Liver (tissue), 3 donors: ENCODE measurements around the gene NYAP2.

ENCODE experiments used
- ATF3 ChIP-seq: IDR thresholded peaks from 2 replicates; pipeline ENCODE4 v1.6.1; 2016; ENCODE audit warnings: antibody characterized with exemption
- CTCF ChIP-seq: fragments of 150-350 bp; IDR thresholded peaks from 2 replicates; pipeline ENCODE4 v1.5.1; 2017; ENCODE audit warnings: improper control_type of control experiment, low read depth, low read length; ENCODE audit not compliant: missing input control
- GABPA ChIP-seq, 2 donors: IDR thresholded peaks in 1 of 2; conservative IDR thresholded peaks in 1 of 2; 2 replicates each; pipeline ENCODE4 v1.6.1; 2016; ENCODE audit warnings: antibody characterized with exemption in 2 of 2, mild to moderate bottlenecking in 1 of 2, moderate library complexity in 1 of 2
- JUND ChIP-seq, 2 donors: IDR thresholded peaks; 2 replicates each; pipeline ENCODE4 v1.6.1; 2016; ENCODE audit warnings: antibody characterized with exemption in 2 of 2
- MAX ChIP-seq: IDR thresholded peaks from 2 replicates; pipeline ENCODE4 v1.6.1; 2016; ENCODE audit warnings: antibody characterized with exemption
- donor health status: healthy.
- donor health status: healthy.

GRCh38 chr2:225488743-225489142 lies 89.2 kb downstream of the NYAP2 start:
- no peak for TF ChIP-seq ATF3
- TF ChIP-seq CTCF = no peak
- TF ChIP-seq GABPA (IDR thresholded peaks at IDR 0.05 in 1 of 2, conservative IDR thresholded peaks at IDR 0.05 in 1 of 2) = no peak
- no peak for TF ChIP-seq MAX
- TF ChIP-seq JUND (IDR thresholded peaks at IDR 0.05) = no peak
